ENCODE measurements around the gene DPP9. TPM values are rescaled to one million over a fixed set of nuclear protein-coding genes. Genes with fewer than 3 reads are reported as not detected.
"Not testable (repeated sequence)": the region's sequence is repeated elsewhere in the genome, so short reads cannot be mapped to it uniquely, and the experiment has no call there.

DPP9 gene
- polyA plus RNA-seq, 1 of the 3 experiments (the other 2 are of a cell fraction) = 17.1 TPM

DNA sequence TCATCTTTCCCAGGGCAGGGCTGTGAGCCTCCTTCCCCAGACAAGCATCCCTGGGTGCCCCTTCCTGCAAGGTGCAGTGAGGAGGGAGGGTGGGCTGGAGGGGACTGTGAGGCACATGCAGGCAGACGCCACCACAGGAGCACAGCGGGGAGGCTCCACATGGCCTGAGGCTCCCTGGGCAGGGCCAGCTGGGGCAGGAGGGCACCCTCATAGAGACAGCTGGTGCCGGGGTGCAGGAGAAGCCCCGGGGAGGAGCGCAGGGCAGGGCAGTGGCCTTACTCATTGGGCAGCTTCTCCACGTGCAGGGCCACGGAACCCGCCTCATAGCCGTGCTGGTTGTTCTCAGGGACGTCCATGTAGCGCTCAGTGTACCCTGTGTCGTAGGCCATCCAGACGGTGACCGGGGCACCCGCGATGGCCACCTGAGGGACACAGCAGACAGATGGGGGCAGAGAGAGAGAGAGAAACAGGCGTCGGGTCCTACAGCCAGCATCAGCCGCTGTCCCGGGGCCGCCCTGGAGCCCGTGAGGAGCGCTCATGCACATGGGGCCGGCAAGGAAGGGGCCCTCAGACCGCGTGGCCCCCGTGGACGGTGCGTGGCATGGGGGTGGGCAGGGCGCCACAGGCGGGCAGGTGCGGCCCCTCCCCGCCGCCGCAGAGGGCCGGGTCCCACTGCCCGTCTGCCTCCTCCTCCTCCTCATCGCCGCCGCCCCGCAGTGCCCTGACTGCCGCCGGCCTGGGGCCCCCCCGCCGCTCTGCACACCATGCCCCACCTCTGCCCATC lies 41.0 kb downstream of the DPP9 start:
- Histone ChIP-seq H4K20me1 (ENCODE audit: insufficient read depth) (no peaks in the 10 kb centered on the region), H3K4me1 (ENCODE audit: control insufficient read depth in 1 of 2, insufficient read depth in 2 of 2, low read depth in 1 of 2, low read length in 1 of 2) (no peaks in the 10 kb centered on the region), H3K27ac (ENCODE audit: low read depth in 2 of 2, low read length in 1 of 2) (no peak overlapping the region), H3K9me3 (no peaks in the 10 kb centered on the region), H2AFZ (ENCODE audit: low read depth) (no peak overlapping the region), H3F3A (replicated peaks; ENCODE audit: insufficient read depth) (no peaks in the 10 kb centered on the region), H3K9ac (no peak overlapping the region), H3K4me3 (ENCODE audit: low read depth in 2 of 2, low read length in 1 of 2) (no peak overlapping the region), H3K36me3 (replicated peaks in 1 of 2; ENCODE audit: control insufficient read depth in 1 of 2, insufficient read depth in 2 of 2, low read length in 1 of 2) (peaks cover 18 to 36% of the 10 kb centered on the region in 2 experiments), H3K9me2 (no peaks in the 10 kb centered on the region), H3K4me2 (no peak overlapping the region), H3K27me3 (ENCODE audit: insufficient read depth) (no peaks in the 10 kb centered on the region), H3K79me2 (ENCODE audit: insufficient read depth) (no peaks in the 10 kb centered on the region)
- WGBS (ENCODE audit: low lambda C conversion rate) = 99% methylated on average over 29 of the region's 45 CpGs
- no peak for DNase-seq
- ChIA-PET POLR2A (no interaction called here), CTCF (no interaction called here)
- TF ChIP-seq, protein P1, sequence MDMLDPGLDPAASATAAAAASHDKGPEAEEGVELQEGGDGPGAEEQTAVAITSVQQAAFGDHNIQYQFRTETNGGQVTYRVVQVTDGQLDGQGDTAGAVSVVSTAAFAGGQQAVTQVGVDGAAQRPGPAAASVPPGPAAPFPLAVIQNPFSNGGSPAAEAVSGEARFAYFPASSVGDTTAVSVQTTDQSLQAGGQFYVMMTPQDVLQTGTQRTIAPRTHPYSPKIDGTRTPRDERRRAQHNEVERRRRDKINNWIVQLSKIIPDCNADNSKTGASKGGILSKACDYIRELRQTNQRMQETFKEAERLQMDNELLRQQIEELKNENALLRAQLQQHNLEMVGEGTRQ (IDR thresholded peaks at IDR 0.05; ENCODE audit: borderline replicate concordance, low read depth, low read length) = no peak
- TF ChIP-seq CHD2 (IDR thresholded peaks at IDR 0.05; ENCODE audit: low read length, partially characterized antibody) = no peak
- no peak for TF ChIP-seq RCOR1 (IDR thresholded peaks at IDR 0.05; ENCODE audit: low read length)
- TF ChIP-seq NRF1 (IDR thresholded peaks at IDR 0.05; ENCODE audit: low read depth, low read length) = no peak
- no peak for TF ChIP-seq FOSL2 (IDR thresholded peaks at IDR 0.05; ENCODE audit: borderline replicate concordance, low read depth)
- TF ChIP-seq GATA2 (CRISPR knock-in tag; IDR thresholded peaks at IDR 0.05) = no peak
- no peak for TF ChIP-seq JUND (IDR thresholded peaks at IDR 0.05)
- no peak for TF ChIP-seq NFIC (IDR thresholded peaks at IDR 0.05; ENCODE audit: borderline replicate concordance)

DNA sequence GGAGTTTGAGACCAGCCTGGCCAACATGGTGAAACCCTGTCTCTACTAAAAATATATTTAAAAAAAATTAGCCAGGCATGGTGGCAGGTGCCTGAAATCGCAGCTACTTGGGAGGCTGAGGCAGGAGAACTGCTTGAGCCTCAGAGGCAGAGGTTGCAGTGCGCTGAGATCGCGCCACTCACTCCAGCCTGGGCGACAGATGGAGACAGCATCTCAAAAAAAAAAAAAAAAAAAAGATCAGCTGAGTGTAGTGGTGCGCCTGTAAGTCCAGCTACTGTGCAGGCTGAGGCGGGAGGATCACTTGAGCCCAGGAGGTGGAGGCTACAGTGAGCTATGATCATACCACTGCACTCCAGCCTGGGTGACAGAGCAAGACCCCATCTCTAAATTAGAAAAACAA lies 43.6 kb downstream of the DPP9 start:
- H3K9ac ChIP-seq; H3K27me3 ChIP-seq (ENCODE audit: insufficient read depth); H3K9me3 ChIP-seq; H3K4me2 ChIP-seq; H3K4me3 ChIP-seq (ENCODE audit: low read depth in 2 of 2, low read length in 1 of 2); DNase-seq; H3K9me2 ChIP-seq; H3K79me2 ChIP-seq (ENCODE audit: insufficient read depth); H4K20me1 ChIP-seq (ENCODE audit: insufficient read depth); H3K27ac ChIP-seq (ENCODE audit: low read depth in 2 of 2, low read length in 1 of 2); H3K4me1 ChIP-seq (ENCODE audit: control insufficient read depth in 1 of 2, insufficient read depth in 2 of 2, low read depth in 1 of 2, low read length in 1 of 2); H2AFZ ChIP-seq (ENCODE audit: low read depth); H3F3A ChIP-seq (replicated peaks; ENCODE audit: insufficient read depth); POLR2A ChIA-PET: not testable (repeated sequence)
- CTCF ChIA-PET = interaction anchor here (1.2 kb wide), 1 partner anchor 104 kb away, joined by 4 read pairs; no protein-coding TSS in a partner anchor
- WGBS (ENCODE audit: low lambda C conversion rate) = over 99% methylated on average over 7 of the region's 7 CpGs
- peaks cover 17 to 23% of the 10 kb centered on the region in 2 experiments for H3K36me3 ChIP-seq (replicated peaks in 1 of 2; ENCODE audit: control insufficient read depth in 1 of 2, insufficient read depth in 2 of 2, low read length in 1 of 2)

DNA sequence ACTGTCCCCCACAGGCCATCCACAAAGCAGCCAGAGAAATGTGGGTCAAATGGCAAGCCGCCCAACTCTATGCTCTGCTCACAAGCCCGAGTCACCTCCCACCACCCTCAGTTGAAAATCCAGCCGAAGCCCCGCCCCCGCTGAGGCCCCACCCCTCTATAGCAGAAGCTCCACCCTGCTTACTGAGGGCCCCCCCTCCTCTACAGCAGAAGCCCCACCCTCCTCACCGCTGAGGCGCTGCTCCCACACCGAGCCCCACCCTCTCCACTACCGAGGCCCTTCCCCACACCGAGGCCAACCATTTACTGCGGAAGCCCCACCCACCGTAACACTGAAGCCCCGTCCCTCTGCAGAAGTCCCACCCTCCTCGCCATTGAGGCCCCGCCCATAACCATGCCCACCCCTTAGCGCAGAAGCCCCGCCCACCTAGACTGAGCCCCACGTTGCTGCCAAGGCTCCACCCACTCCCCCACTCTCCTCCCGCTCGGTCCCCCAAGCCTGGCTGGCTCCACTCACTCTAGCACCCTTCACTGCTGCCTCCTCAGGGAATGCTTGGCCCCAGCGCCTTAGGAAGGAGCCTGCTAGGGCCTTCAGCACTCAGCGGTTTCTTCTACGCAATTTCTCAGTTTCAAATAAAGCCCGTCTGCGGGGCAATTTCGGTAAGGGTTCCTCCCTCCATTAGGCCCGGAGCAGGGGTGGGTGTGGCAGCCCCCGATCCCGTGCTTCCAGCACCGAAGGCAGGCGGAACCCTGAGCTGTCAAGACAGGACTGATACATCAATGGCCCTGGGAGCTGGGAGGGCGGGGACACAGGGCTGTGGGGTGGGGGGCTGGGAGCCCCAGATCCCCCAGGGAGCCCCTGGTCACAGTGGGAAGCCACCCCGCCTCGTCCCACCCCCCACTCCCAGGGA lies 44.5 kb downstream of the DPP9 start:
- H3K4me3 ChIP-seq (ENCODE audit: low read depth in 2 of 2, low read length in 1 of 2) = no peak overlapping the region
- H3F3A ChIP-seq (replicated peaks; ENCODE audit: insufficient read depth) = peaks cover 2% of the 10 kb centered on the region
- no peaks in the 10 kb centered on the region for H4K20me1 ChIP-seq (ENCODE audit: insufficient read depth)
- H3K79me2 ChIP-seq (ENCODE audit: insufficient read depth) = no peaks in the 10 kb centered on the region
- no peaks in the 10 kb centered on the region for H3K9me3 ChIP-seq
- no peaks in the 10 kb centered on the region for H3K4me1 ChIP-seq (ENCODE audit: control insufficient read depth in 1 of 2, insufficient read depth in 2 of 2, low read depth in 1 of 2, low read length in 1 of 2)
- no peak for TF ChIP-seq TCF12 (IDR thresholded peaks at IDR 0.05)
- TF ChIP-seq SIN3A (IDR thresholded peaks at IDR 0.05; ENCODE audit: borderline replicate concordance, low read depth, low read length) = no peak
- TF ChIP-seq ELF1 (IDR thresholded peaks at IDR 0.05) = no peak
- TF ChIP-seq, protein P2, sequence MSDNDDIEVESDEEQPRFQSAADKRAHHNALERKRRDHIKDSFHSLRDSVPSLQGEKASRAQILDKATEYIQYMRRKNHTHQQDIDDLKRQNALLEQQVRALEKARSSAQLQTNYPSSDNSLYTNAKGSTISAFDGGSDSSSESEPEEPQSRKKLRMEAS (IDR thresholded peaks at IDR 0.05; ENCODE audit: low read depth) = no peak
- TF ChIP-seq, protein P3, sequence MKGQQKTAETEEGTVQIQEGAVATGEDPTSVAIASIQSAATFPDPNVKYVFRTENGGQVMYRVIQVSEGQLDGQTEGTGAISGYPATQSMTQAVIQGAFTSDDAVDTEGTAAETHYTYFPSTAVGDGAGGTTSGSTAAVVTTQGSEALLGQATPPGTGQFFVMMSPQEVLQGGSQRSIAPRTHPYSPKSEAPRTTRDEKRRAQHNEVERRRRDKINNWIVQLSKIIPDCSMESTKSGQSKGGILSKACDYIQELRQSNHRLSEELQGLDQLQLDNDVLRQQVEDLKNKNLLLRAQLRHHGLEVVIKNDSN (IDR thresholded peaks at IDR 0.05; ENCODE audit: borderline replicate concordance, low read depth) = no peak
- H3K27me3 ChIP-seq (ENCODE audit: insufficient read depth) = no peaks in the 10 kb centered on the region
- H3K36me3 ChIP-seq (replicated peaks in 1 of 2; ENCODE audit: control insufficient read depth in 1 of 2, insufficient read depth in 2 of 2, low read length in 1 of 2) = peaks cover 17 to 19% of the 10 kb centered on the region in 2 experiments
- no peak overlapping the region for H3K4me2 ChIP-seq
- peak; percentile 81 for DNase-seq
- H3K27ac ChIP-seq (ENCODE audit: low read depth in 2 of 2, low read length in 1 of 2) = no peak overlapping the region
- ChIA-PET POLR2A (no interaction called here), CTCF (no interaction called here)
- H2AFZ ChIP-seq (ENCODE audit: low read depth) = no peak overlapping the region
- 89% methylated on average over 32 of the region's 34 CpGs for WGBS (ENCODE audit: low lambda C conversion rate)
- H3K9me2 ChIP-seq = no peaks in the 10 kb centered on the region
- H3K9ac ChIP-seq = no peak overlapping the region
